IPS DF 6.9 (cell line): Measurements from ENCODE around the gene TP53I3.
"Not testable (repeated sequence)": the region's sequence is repeated elsewhere in the genome, so short reads cannot be mapped to it uniquely, and the experiment has no call there.

Experiments
- DNase-seq: peaks from one replicate; pipeline ENCODE4 v3.0.0-alpha.2; 2013; ENCODE audit warnings: low read depth, low spot score
- H3K27ac ChIP-seq: one replicate; pipeline ENCODE4 v1.5.1; 2013; ENCODE audit warnings: low read length, control low read depth
- H3K27me3 ChIP-seq: 2 replicates; pipeline ENCODE4 v1.6.1; 2013; ENCODE audit warnings: mild to moderate bottlenecking, low read length; ENCODE audit not compliant: control insufficient read depth, insufficient read depth
- H3K36me3 ChIP-seq: 2 replicates; pipeline ENCODE4 v1.6.1; 2013; ENCODE audit warnings: low read length; ENCODE audit not compliant: control insufficient read depth, insufficient read depth
- H3K4me1 ChIP-seq: 2 replicates; pipeline ENCODE4 v1.6.1; 2013; ENCODE audit warnings: low read length; ENCODE audit not compliant: control insufficient read depth, insufficient read depth
- H3K4me3 ChIP-seq: 2 replicates; pipeline ENCODE4 v1.5.1; 2013; ENCODE audit warnings: mild to moderate bottlenecking, low read length
- H3K9me3 ChIP-seq: 2 replicates; pipeline ENCODE4 v1.6.1; 2013; ENCODE audit warnings: low read length, inconsistent platforms; ENCODE audit not compliant: control insufficient read depth, insufficient read depth
- WGBS: extraction: QIAGEN DNeasy Blood & Tissue Kit; methylation state at CpG from one replicate; pipeline ENCODE4 v1.1.7; 2013; ENCODE audit warnings: mixed read lengths, missing lambda C conversion rate; ENCODE audit not compliant: insufficient read length, insufficient coverage; 5-methylcytosine and 5-hydroxymethylcytosine counted together

The TP53I3 gene

DNA sequence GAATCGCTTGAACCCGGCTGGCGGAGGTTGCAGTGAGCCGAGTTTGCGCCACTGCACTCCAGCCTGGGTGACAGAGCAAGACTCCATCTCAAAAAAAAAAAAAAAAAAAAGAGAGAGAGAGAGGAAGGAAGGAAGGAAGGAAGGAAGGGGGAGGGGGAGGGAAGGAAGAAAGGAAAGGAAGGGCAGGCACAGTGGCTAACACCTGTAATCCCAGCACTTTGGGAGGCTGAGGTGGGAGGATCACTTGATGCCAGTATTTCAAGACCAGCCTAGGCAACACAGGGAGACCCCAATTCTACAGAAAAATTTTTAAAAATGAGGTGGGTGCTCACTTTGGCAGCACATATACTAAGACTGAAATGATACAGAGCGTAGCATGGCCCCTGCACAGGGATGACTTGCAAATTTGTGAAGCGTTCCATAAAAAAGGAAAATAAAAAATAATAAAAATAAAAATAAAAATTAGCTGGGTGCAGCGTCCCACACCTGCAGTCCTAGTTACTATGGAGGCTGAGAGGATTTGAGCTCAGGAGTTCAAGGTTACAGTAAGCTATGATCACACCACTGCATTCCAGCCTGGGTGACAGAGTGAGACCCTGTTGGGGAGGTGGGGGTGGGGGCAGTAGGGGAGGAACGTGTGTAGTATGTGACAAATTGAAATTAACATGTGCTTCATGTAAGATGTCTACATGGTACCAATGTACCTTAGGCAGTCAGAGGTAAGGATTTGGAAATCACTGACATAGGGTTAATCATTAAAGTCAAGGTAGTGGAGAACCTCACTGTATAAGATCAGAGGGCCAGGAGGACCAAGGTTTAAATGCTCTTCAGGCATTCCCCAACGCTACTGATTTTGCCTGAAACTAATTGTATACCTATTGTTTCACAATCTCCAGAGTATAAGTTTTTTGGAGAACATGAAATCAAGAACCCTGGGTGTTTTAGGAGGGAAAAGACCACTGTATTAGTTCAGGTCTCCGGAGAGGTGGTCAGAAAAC lies 38.8 kb downstream of the TP53I3 start:
- Histone ChIP-seq H3K9me3 (no peaks in the 10 kb centered on the region), H3K4me3 (no peak overlapping the region), H3K36me3 (no peaks in the 10 kb centered on the region), H3K27ac (no peak overlapping the region), H3K27me3 (no peaks in the 10 kb centered on the region), H3K4me1 (no peaks in the 10 kb centered on the region)
- no CpG with 5 or more reads among the region's 11 CpGs for WGBS
- no peak for DNase-seq

DNA sequence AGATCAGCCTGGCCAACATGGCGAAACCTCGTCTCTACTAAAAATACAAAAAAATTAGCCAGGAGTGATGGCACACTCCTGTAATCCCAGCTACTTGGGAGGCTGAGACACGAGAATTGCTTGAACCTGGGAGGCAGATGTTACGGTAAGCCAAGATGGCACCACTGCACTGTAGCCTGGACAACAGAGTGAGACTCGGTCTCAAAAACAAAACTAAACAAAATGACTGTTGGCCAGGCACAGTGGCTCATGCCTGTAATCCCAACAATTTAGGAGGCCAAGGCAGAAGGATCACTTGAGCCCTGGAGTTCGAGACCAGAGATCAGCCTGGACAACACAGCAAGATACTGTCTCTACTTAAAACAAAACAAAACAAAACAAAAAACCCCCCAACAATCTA lies 41.5 kb downstream of the TP53I3 start:
- not testable (repeated sequence) for DNase-seq, H3K27me3 ChIP-seq, H3K9me3 ChIP-seq, H3K36me3 ChIP-seq, H3K27ac ChIP-seq, H3K4me3 ChIP-seq, H3K4me1 ChIP-seq
- WGBS = no CpG with 5 or more reads among the region's 6 CpGs

DNA sequence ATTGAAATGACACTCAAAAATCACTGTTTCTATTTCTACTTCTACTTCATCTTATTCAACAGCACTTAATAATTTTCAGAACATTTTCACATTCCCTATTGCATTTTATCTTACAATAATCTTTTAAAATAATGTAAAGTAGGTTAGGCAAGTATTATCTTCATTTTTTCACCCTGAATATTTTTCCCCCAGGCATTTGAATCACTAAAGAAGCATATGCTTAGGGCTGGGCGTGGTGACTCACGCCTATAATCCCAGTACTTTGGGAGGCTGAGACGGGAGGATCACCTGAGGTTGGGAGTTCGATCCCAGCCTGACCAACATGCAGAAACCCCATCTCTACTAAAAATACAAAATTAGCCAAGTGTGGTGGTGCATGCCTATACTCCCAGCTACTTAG lies 44.1 kb downstream of the TP53I3 start:
- H3K4me1 ChIP-seq = no peaks in the 10 kb centered on the region
- WGBS = no CpG with 5 or more reads among the region's 4 CpGs
- no peak overlapping the region for H3K27ac ChIP-seq
- no peak overlapping the region for H3K4me3 ChIP-seq
- H3K27me3 ChIP-seq = no peaks in the 10 kb centered on the region
- no peaks in the 10 kb centered on the region for H3K9me3 ChIP-seq
- peaks cover 10% of the 10 kb centered on the region for H3K36me3 ChIP-seq
- DNase-seq = no peak

DNA sequence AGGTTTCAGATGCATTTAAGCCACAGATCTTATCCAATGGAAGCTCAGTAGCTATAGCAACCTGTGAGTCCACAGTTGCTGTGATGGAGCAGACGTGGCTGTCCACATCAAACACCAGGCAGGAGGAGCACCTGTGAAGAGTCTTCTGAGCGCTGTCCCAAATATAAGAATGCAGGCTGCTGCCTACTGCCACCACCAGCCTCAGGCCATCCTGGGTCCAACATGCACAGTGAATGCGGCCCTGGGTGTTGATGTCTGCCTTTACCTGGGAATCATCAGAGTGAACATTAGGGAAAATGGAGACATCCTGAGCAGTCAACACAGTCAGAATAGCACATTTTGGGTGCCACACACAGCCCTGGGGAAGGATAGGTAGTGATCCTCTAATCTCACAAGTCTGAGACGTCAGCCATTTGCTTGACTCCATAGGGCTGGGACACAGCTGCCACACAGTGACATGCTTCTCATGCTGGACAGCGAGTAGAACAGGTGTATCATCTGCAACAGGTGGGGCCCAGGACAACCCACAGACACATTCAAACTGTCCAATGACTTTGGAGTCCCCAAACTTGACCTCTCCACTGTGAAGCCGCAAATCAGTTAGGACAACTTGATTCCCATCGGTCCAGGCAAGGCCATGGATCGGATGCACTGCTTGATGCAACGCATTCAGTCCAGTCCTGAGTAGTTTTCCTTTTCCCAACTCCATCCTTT lies 45.7 kb downstream of the TP53I3 start:
- Histone ChIP-seq H3K4me3 (no peak overlapping the region), H3K36me3 (peaks cover 10% of the 10 kb centered on the region), H3K27me3 (no peaks in the 10 kb centered on the region), H3K4me1 (no peaks in the 10 kb centered on the region), H3K9me3 (no peaks in the 10 kb centered on the region), H3K27ac (no peak overlapping the region)
- DNase-seq = no peak
- WGBS = no CpG with 5 or more reads among the region's 9 CpGs
